Measurements from ENCODE around the gene UBL4A. TPM values are rescaled to one million over a fixed set of nuclear protein-coding genes. Genes with fewer than 3 reads are reported as not detected.

UBL4A gene
- total and polyA plus RNA-seq, 2 of the 13 experiments (the other 11 are each of a cell fraction or from before 2014, with no cell fraction given), result 16.8 to 25.5 TPM

DNA sequence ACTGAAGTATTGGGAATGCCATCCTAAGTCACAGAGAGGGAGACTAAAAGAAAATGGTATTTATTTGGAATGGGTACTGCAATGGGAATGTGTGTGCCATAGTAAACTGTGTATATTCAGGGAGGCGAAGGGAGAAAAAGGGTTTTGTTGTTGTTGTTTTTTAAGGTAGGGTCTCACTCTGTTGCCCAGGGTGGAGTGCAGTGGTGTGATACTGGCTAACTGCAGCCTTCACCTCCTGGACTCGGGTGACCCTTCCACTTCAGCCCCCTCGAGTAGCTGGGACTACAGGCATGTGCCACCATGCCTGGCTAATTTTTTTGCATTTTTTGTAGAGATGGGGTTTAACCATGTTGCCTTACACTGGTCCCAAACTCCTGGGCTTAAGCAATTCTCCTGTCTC lies 8.3 kb upstream of the UBL4A start:
- no peak overlapping the region for H2AFZ ChIP-seq (ENCODE audit: low read length)
- 66% methylated on average over 2 of the region's 3 CpGs for WGBS (ENCODE audit: low lambda C conversion rate)
- in situ Hi-C loops (cut with HindIII; ENCODE audit: extremely low pct_ligation_motif_present, low pct_unique_long_range_greater_than_20kb), result no loop called here

More for the DNA sequence above, 8.3 kb upstream of the UBL4A start:
- Histone ChIP-seq H3K27ac (ENCODE audit: extremely low read length, insufficient read depth, low read length) (no peak overlapping the region), H3K27me3 (ENCODE audit: control insufficient read depth in 1 of 2, insufficient read depth in 2 of 2, low read length in 2 of 2) (no peaks in the 10 kb centered on the region), H3K4me2 (ENCODE audit: low read depth, low read length) (no peak overlapping the region), H3K36me3 (replicated peaks in 1 of 2; ENCODE audit: control insufficient read depth in 1 of 2, insufficient read depth in 2 of 2, low read length in 2 of 2) (no peaks in the 10 kb centered on the region), H4K20me1 (ENCODE audit: insufficient read depth, low read length) (no peaks in the 10 kb centered on the region), H3K79me2 (ENCODE audit: insufficient read depth, low read length) (no peaks in the 10 kb centered on the region), H3K4me1 (ENCODE audit: insufficient read depth, low read length) (peaks cover under 1% of the 10 kb centered on the region; the same call in 1 of the 2 replicates), H3K9me3 (ENCODE audit: low read length) (no peaks in the 10 kb centered on the region), H3K9ac (ENCODE audit: insufficient read depth, low read depth, low read length) (no peak overlapping the region), H3K4me3 (replicated peaks in 1 of 3; ENCODE audit: insufficient read depth in 1 of 3, low read depth in 2 of 3, low read length in 3 of 3) (no peak overlapping the region)
- no TSS peak for BruUV-seq (replicated peaks)
- no peak for DNase-seq (ENCODE audit: low spot score)
- intact Hi-C loops (cut with micrococcal nuclease; ENCODE audit: unreplicated experiment), result no loop called here
- ATAC-seq, result no peak
- ChIA-PET POLR2A (no interaction called here), CTCF (ENCODE audit: low intra/inter-chr PET ratio, low total read pairs) (no interaction called here)
- no peak for FAIRE-seq
- no peak for TF ChIP-seq TSC22D2 (CRISPR knock-in tag; IDR thresholded peaks at IDR 0.05; ENCODE audit: borderline replicate concordance)
- TF ChIP-seq, protein P1, sequence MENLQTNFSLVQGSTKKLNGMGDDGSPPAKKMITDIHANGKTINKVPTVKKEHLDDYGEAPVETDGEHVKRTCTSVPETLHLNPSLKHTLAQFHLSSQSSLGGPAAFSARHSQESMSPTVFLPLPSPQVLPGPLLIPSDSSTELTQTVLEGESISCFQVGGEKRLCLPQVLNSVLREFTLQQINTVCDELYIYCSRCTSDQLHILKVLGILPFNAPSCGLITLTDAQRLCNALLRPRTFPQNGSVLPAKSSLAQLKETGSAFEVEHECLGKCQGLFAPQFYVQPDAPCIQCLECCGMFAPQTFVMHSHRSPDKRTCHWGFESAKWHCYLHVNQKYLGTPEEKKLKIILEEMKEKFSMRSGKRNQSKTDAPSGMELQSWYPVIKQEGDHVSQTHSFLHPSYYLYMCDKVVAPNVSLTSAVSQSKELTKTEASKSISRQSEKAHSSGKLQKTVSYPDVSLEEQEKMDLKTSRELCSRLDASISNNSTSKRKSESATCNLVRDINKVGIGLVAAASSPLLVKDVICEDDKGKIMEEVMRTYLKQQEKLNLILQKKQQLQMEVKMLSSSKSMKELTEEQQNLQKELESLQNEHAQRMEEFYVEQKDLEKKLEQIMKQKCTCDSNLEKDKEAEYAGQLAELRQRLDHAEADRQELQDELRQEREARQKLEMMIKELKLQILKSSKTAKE (CRISPR knock-in tag; IDR thresholded peaks at IDR 0.05; ENCODE audit: borderline replicate concordance), result no peak
- no peak for TF ChIP-seq ZNF251 (CRISPR knock-in tag; IDR thresholded peaks at IDR 0.05)
- no peak for TF ChIP-seq ZBTB21 (CRISPR knock-in tag; IDR thresholded peaks at IDR 0.05)
- no peak for TF ChIP-seq ZNF564 (CRISPR knock-in tag; IDR thresholded peaks at IDR 0.05)
- TF ChIP-seq, protein P2, sequence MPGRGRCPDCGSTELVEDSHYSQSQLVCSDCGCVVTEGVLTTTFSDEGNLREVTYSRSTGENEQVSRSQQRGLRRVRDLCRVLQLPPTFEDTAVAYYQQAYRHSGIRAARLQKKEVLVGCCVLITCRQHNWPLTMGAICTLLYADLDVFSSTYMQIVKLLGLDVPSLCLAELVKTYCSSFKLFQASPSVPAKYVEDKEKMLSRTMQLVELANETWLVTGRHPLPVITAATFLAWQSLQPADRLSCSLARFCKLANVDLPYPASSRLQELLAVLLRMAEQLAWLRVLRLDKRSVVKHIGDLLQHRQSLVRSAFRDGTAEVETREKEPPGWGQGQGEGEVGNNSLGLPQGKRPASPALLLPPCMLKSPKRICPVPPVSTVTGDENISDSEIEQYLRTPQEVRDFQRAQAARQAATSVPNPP (CRISPR knock-in tag; IDR thresholded peaks at IDR 0.05), result no peak
- no peak for TF ChIP-seq TBL1XR1 (IDR thresholded peaks at IDR 0.05; ENCODE audit: borderline replicate concordance, low read length, partially characterized antibody)
- TF ChIP-seq RFX5 (IDR thresholded peaks at IDR 0.05; ENCODE audit: low read depth, low read length), result no peak
